BJ (cell line): ENCODE data around the gene KRT36. TPM values are rescaled to one million over a fixed set of nuclear protein-coding genes. Genes with fewer than 3 reads are reported as not detected.

Source experiments
- CTCF ChIA-PET: fragments of 350-600 bp; formaldehyde crosslinking; extraction: SDS; loops from one replicate; lab custom pipeline; 2021; ENCODE audit warnings: antibody characterized with exemption, inconsistent platforms; lab: Yijun Ruan, JAX
- POLR2A ChIA-PET: fragments of 300-600 bp; sonication (Branson Sonifier 250); formaldehyde crosslinking; extraction: SDS; loops from one replicate; lab custom pipeline; 2021; ENCODE audit warnings: antibody characterized with exemption; lab: Charles Lee
- DNase-seq: peaks from one replicate; pipeline ENCODE4 v3.0.0-alpha.2; 2011; ENCODE audit warnings: low read depth
- H3K27me3 ChIP-seq: 2 replicates; pipeline ENCODE4 v1.6.0; 2011; ENCODE audit warnings: low read length; ENCODE audit not compliant: control insufficient read depth, insufficient read depth
- H3K36me3 ChIP-seq: 2 replicates; pipeline ENCODE4 v1.5.1; 2011; ENCODE audit warnings: low read length; ENCODE audit not compliant: control insufficient read depth, insufficient read depth
- H3K4me3 ChIP-seq: 2 replicates; pipeline ENCODE4 v1.5.1; 2011; ENCODE audit warnings: low read depth, mild to moderate bottlenecking, control low read depth, low read length
- polyA plus RNA-seq: library from polyadenylated mRNA; depleted of rRNA; stranded (reverse); fragments of >200 nt; gene quantifications from 2 replicates; pipeline ENCODE4 v1.2.3, GENCODE V29; 2011
- TF ChIP-seq, protein P1 (sequence below): IDR thresholded peaks from 2 replicates; pipeline ENCODE4 v1.5.1; 2011; ENCODE audit warnings: low read depth, mild to moderate bottlenecking, control low read depth, inconsistent platforms, low read length, moderate library complexity; ENCODE audit not compliant: insufficient read depth

Gene KRT36
- polyA plus RNA-seq, 1 experiment: 0.04 TPM

DNA sequence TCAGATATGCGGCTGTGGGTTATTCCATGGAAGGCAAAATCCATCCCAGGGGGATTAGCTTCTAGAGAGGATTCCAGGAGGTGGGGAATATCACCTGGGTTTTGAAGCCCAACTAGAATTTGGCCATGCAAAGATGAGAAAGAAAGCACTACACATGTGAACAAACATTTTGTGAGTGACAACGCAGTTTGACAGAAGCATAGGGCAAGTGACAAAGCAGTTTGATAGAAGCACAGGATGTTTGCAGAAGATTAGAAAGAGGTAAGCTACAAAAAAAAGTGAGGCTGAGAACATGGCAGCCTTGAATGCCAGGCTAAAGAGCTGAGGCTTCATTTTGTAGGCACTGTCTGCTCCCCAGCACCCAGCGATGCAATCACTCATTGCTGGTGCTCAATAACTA is 36.6 kb downstream of the KRT36 start:
- POLR2A ChIA-PET: no interaction called here
- DNase-seq: no peak
- TF ChIP-seq, protein P1, sequence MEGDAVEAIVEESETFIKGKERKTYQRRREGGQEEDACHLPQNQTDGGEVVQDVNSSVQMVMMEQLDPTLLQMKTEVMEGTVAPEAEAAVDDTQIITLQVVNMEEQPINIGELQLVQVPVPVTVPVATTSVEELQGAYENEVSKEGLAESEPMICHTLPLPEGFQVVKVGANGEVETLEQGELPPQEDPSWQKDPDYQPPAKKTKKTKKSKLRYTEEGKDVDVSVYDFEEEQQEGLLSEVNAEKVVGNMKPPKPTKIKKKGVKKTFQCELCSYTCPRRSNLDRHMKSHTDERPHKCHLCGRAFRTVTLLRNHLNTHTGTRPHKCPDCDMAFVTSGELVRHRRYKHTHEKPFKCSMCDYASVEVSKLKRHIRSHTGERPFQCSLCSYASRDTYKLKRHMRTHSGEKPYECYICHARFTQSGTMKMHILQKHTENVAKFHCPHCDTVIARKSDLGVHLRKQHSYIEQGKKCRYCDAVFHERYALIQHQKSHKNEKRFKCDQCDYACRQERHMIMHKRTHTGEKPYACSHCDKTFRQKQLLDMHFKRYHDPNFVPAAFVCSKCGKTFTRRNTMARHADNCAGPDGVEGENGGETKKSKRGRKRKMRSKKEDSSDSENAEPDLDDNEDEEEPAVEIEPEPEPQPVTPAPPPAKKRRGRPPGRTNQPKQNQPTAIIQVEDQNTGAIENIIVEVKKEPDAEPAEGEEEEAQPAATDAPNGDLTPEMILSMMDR: no peak
- Histone ChIP-seq H3K36me3 (no peaks in the 10 kb centered on the region), H3K27me3 (no peaks in the 10 kb centered on the region), H3K4me3 (no peak overlapping the region)
- CTCF ChIA-PET: interaction anchor here (0.7 to 2.0 kb wide), 4 partner anchors 35 to 542 kb away, joined by 3 to 8 read pairs (median 4); no protein-coding TSS in a partner anchor

DNA sequence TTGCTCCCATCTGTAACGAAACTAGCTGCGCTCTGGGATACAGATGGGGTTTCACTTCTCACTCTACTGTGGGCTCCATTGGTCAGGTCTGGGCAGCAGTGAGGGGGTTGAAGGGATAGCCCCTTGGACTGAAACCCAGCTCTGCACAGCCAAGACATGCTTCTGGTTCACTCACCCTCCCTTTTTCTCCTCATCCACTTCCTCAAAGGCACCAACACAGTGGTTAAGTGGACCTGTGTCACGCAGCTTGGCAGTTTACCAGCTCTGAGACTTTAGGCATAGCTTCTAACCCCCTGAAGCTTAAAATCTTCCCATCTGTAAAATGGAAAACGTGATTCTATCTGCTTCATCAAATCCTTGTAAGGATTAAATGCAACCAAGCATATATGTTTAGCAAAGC is 37.4 kb downstream of the KRT36 start:
- CTCF ChIA-PET: interaction anchor here (1.1 to 2.0 kb wide), 3 partner anchors 44 to 541 kb away, joined by 3 to 8 read pairs (median 3); no protein-coding TSS in a partner anchor
- POLR2A ChIA-PET: no interaction called here
- Histone ChIP-seq H3K4me3 (no peak overlapping the region), H3K27me3 (no peaks in the 10 kb centered on the region), H3K36me3 (no peaks in the 10 kb centered on the region)
- DNase-seq: no peak
- TF ChIP-seq, protein P1: no peak

DNA sequence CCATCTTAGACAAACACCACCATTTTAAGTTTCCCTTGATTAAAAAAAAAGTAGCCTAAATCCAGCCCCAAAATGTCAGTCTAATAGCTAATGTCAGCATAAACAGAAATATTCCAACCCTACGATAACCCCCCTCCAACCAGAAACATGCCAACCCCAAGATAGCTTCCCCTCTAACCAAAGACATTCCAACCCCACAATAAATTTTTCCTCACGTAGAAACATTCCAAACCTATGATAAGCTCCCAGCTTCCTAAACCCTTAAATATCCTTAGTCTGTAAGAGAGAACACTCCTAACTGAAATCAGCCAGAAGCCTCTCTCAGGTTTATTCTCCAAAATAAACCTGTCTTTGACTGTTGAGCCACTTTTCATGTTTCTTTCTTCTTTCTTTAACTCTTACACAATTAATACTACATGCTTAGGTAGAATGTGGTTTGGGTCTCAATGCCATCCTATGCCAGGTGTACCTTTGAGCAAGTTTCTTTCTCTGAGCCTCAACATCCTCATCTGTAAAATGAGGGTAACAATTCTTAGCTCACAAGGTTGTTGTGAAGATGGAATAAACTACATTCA is 38.5 kb downstream of the KRT36 start:
- no peak overlapping the region for H3K4me3 ChIP-seq
- ChIA-PET POLR2A (interaction anchor here (0.6 kb wide), 1 partner anchor 83 kb away, joined by 4 read pairs; no protein-coding TSS in a partner anchor), CTCF (interaction anchor here (0.8 to 0.9 kb wide), 3 partner anchors 47 to 214 kb away, joined by 3 to 5 read pairs (median 3); no protein-coding TSS in a partner anchor)
- TF ChIP-seq, protein P1: no peak
- no peaks in the 10 kb centered on the region for H3K27me3 ChIP-seq
- DNase-seq: peak; percentile 78
- H3K36me3 ChIP-seq: no peaks in the 10 kb centered on the region

DNA sequence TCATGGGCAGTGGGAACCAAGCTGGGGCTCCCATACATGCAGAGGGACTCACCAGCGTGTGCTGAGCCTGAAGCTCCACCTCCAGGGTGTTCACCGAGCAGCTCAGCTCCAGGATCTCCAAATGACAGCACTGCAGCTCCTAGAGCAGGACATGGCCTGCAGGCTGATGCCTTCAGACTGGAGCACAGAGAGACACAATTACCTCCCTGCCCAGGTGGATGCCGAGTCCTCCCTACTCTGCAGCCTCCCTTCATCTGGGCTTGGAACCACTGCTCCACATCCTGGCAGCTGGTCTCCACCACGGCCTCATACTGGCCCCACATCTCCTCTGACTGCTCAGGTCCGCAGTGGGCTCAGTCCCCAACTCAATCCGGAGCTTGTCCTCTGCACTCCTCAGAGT is 40.7 kb downstream of the KRT36 start:
- ChIA-PET POLR2A (no interaction called here), CTCF (interaction anchor here (1.0 to 2.1 kb wide), 2 partner anchors 12 to 99 kb away, joined by 3 to 12 read pairs; no protein-coding TSS in a partner anchor)
- TF ChIP-seq, protein P1: no peak
- Histone ChIP-seq H3K36me3 (no peaks in the 10 kb centered on the region), H3K27me3 (no peaks in the 10 kb centered on the region), H3K4me3 (no peak overlapping the region)
- DNase-seq: no peak

DNA sequence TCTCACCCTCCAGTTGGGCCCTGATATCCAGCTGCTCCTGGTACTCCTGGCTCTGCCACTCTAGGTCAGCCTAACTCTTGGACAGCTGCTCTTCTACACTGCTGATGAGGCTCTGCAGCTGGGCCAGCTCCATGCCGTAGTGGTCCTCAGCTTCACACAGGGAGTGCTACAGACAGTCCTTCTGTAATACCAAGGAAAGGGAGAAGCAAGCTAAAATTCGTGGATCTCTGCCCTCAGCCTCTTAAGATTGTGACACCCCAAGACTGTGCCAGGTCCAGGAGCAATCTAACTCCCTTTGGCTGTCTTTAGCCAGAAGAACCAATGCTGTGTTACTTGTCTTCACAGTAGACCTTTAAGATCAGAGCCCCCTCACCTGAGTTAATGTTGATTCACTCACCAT is 41.2 kb downstream of the KRT36 start:
- H3K27me3 ChIP-seq: no peaks in the 10 kb centered on the region
- no peaks in the 10 kb centered on the region for H3K36me3 ChIP-seq
- ChIA-PET CTCF (interaction anchor here (1.0 to 2.1 kb wide), 2 partner anchors 13 to 100 kb away, joined by 3 to 12 read pairs; no protein-coding TSS in a partner anchor), POLR2A (no interaction called here)
- TF ChIP-seq, protein P1: no peak
- H3K4me3 ChIP-seq: no peak overlapping the region
- DNase-seq: no peak
